NK-92 treated with Interleukin-12 subunit alpha and Interleukin-12 subunit beta, amount 100 ng/mL, for 24 hours (cell line): ENCODE results near the gene CXCL11.
A peak's percentile ranks its signal among the peaks of the same experiment; 100 is the strongest.
"Not testable (repeated sequence)": the region's sequence is repeated elsewhere in the genome, so short reads cannot be mapped to it uniquely, and the experiment has no call there.

Experiments
- DNase-seq: peaks from one replicate; lab custom pipeline; 2025; lab: John Stamatoyannopoulos, UW

CXCL11 gene

DNA sequence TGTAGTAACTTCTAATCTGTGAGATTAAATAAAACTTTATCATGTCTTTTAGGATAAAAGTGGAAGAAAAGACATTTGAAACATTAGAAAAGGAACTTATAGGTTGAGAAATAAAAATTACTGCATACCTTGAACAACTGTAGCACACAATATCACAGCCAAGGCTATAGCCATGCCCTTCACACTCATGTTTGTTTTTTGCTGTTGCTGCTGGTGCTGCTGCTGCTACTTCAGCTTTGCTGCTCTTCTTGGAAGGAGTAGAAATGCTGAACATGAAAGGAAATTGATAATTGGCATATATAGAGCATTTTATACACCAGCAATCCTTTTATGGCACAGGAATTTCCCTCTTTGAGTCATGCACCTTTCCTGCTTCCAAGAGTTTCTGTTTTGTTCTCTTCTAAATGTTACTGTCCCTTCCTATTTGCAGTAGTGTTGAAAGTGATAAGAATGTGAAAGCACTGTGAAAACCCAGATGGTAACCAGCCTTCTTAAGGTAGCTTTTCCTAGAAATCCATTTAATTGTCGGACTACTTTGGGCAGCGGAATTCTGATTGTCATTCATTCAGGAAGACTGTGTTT lies at the start of gene CXCL11:
CXCL11 (minus strand) TSS at position 272 of the 582 bp plus-strand sequence; CDS start at position 189, 83 bp downstream.
- no peak for DNase-seq

DNA sequence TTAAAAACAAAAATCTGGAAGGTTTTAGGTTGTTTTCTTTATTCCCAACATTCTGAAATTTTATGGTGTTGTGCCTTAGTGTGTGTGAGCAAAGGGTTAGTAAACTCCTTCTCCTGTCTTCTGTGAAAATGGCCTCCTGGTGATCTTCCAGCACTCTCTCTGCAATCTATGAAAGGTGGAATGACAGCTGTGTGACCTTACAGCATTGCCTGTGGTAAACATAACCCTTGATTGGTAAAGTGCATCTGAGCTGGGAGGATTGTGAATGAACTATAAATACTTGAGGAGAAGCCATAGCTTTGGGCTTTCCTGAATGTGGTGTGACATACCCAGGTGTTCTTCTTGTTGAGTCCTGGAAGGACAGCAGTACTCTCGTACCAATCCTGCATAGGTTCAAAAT lies 48.7 kb upstream of the CXCL11 start:
- no peak for DNase-seq

DNA sequence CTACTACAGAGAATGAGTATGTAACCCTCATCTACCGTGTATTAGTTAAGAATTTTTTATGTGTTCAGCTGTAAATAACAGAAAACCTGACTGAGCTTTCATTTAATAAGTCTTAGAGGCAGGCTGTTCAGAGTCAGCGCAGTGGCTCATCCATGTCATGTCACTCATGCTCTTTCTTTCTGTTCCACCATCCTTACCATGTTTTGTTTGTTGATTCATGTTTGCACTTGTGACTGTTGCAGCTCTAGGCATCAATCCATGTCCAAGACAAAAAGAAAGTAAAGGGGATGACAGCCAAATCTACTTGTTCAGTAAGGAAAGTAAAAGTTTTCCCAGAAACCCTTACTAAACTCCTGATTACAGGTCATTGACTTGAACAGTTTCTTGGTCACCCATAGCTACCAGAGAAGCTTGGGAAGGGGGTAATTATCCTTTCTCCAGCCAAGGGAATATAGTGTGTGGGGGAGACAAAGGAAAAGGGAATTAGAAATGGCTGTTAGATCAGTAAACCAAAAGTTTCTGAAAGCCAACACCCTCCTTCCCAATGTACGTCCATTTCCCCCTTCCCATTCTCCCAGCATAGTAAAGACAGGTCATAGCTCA lies 47.6 kb upstream of the CXCL11 start:
- DNase-seq, result no peak

DNA sequence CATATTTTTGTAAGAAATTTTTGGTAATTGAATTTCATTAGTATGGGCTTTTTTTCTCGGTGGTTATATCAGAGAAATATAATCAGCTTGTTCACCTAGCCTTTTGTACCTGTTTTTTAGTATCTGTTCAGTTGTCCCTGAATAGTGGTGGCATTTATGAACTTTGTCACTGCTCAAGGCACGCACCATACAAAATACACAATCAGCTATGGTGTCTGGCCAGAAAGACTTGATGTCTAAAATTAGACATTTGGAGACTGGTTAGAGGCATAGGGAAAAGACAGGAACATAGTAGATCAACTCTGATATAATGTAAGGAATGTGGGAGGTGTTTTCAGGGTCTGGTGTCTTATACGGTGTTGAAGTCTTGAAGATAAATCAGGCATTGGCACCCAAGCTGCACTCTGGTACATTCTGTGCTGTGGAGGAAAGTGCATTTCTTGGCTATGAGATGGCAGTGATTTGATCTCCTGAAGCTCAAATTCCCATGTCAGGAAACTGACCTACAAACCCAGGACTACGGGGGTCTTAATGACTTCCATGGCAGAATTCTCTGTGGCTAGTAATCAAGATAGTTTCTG lies 42.3 kb upstream of the CXCL11 start:
- no peak for DNase-seq

DNA sequence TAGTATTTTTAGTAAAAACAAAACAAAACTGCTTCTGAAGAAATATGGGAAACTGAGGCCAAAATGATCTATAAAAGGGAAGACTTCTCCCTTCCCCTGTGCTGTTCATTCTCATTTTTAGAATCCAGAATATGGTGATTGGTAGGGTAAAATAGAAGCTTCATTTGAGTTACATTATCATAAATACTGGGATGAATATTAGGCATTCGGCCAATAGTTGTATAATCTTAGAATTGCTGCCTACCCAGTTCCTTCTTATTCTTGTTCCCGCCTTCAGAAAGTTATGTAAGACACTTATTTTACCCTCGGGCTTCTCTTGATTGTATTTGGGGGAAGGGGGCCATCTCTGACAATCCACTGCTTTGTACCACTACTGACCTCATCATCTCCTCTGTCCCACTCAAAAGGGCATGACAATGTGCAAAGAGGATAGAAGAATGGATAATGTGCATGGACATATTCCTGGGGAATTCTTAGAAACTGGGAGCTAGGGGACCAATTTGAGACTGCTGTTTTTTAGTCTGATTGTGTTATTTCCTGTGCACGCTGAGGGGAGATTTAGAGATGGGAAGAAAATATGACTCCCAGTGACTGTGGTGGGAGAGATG lies 39.2 kb upstream of the CXCL11 start:
- DNase-seq, result no peak

DNA sequence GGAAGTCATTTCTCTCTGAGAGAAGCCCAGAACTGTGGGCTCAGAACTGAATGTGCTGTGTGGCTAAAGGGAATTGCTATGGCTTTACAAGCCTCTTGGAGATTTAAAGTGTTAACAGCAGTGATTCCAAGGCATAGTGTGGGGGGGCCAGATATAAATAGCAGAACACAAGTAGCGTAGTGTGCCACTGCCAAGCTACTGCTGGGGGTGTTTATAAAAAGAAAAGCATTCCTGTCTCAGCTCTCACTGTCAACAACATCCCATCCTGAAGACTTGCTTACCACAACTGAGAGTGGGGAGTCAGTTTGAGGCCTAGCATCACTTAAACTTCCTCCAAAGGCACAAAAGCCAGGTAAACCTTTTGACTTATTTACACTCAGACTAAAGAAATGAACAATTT lies 38.6 kb upstream of the CXCL11 start, which contains the start of gene ART3:
ART3 (plus strand) TSS at position 242 of the 400 bp plus-strand sequence. CDS start 1,181 bp downstream, outside the sequence.
- no peak for DNase-seq

DNA sequence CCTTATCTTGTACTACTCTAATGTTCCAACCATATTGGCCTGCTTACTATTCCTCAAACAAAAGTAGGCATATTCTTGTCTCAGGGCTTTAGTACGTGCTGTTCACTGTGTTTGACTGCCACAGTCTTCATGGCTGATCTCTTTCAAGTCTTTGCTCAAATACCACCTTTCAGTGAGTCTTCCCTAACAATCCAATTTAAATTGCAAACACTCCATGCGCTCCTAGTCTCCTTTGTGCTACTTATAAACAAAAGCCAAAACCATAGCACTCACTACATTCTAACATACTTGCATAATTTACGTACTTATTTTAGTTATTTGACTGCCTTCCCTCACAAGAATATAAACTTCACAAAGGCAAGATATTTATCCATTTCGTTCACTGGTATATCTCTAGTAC lies 36.9 kb upstream of the CXCL11 start:
- DNase-seq, result no peak

DNA sequence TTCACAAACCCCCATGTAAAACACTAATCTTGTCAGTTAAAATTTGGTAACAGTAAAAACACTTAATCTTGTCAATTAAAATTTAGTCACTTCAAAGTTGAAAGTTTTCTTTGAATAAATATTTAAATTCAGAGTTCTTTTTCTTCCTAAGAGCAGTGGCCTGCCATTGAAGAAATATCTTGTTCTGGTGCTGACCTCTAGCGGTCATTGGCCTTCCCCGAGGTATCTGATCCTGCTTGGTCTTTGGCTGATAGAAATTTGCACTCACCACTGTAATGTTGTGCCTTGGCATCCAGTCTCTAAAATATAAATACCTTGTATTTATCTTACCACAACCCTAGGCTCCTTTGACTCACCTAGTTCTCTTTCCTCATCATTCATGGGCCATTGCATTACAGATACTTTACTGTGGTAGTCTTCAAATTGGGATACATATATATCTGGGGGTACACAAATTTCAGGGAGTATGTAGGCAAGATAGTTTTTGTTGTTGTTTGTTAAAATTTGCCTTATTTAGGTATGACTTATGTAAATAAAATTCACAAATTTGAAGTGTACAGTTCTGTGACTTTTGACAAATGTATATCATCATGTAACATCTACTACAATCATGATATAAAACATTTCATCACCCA lies 31.9 kb upstream of the CXCL11 start:
- peak; percentile 24 for DNase-seq

DNA sequence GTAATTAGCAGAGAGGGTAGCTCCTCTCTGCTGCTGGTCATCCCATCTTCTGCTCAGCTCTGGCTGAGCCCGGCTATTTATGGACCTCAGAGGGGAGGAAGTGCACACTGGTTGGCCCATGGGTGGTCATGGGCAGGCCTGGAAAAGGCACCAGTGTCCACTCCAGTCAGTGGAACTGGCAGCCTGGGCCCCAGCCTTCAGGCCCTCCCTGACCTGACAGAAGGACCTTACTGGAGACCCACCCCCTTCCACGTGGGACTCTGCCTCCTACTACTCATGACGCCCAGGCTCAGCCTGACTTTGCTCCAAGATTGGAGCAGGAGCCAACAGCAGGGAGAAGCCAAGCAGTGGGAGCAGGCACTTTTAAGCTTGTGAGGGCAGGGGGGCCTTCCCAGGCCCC lies 30.7 kb upstream of the CXCL11 start:
- DNase-seq, result no peak

DNA sequence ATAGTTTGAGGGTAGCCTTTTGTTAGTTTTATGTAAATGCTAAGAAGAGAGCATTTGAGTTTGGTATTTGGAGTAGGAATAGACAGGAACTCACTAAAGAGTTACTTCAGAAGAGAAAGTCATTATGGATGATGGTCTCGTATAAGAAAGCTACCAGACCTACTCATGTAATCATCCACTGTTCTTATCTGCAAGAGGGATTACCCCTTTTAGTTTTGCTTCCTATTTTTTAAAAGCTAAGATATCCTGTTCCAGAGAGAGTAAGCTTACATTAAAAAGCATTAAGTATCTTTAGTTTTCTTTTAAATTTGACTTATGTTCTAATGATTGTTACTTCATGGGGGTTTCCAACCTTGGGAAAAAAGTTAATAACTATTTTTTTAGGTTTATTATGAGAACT lies 26.1 kb upstream of the CXCL11 start:
- no peak for DNase-seq

DNA sequence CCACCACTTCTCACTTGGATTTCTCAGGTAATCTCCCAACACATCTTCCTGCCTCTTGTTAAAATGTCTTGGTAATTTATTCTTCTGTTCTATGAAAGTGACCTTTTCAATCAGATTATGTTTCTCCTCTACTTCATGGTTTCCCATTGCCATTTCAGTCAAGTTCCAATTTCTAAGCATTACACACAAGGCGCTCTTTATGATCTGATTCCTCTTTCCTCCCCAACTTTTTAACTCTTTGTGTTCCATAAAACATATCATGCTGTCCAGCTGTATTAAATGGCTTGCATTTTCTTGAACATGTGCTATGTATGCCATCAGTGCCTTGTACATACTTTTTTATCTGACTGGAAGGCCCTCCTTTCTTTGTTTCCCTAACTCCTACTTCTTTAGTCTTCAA lies 25.6 kb upstream of the CXCL11 start:
- DNase-seq, result no peak

DNA sequence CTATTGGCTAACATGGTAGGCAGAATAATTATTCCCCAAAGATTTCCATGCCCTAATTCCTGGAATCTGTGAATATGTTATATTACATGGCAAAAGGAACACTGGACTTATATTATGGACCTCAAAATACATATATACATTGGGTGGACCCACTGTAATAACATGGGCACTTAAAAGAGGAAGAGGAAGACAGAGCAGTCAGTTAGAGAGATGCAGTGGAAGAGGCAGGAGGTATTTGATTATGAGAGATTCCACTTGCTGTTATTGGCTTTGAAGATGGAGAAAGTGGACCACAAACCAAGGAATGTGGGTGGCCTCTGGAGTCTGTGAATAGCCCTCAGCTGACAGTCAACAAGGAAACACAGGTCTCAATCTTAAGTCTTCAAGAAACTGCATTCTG lies 24.6 kb upstream of the CXCL11 start:
- DNase-seq, result no peak

DNA sequence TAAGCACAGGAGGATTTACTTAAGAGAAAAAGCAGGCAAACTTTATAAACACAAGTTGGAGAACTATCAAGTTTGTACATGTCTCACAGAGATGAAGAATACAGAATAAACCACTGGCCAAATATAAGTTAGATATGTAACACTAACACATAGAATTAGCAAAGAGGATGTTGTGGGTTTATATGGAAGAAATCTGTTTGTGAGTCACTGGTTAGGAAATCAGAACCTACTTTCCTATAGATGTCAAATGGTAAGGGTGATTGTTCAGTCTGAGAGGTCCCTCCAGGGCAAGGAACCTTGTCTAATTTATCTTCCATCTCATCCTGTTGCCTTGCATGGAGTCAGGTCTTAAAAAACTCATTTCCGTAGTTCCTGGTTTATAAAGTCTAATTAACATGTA lies 23.9 kb upstream of the CXCL11 start:
- DNase-seq, result no peak

DNA sequence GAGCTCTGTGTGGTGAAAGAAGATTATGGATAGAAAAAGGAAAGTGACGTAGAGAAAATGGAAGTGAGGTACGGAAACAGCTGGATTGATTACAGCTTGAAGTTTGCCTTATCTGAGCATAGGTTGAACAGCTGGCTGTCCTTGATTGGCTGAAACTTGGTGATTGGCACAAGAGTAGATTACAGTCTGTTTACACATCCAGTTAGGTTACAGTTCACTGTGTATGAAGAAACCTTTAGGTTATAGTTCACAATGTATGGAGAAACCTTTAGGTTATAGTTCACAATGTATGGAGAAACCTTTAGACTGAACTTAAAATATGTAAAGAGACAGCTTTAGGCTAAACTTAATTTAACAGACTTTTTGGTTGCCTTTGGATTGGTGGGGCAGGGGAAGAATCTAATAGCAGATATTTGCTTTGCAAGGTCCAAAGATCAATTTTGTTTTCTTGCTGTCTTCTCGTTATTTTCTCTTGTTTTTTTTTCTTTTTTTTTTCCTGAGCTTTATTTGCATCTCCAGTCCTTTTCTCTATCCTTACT lies 23.1 kb upstream of the CXCL11 start:
- DNase-seq, result no peak

DNA sequence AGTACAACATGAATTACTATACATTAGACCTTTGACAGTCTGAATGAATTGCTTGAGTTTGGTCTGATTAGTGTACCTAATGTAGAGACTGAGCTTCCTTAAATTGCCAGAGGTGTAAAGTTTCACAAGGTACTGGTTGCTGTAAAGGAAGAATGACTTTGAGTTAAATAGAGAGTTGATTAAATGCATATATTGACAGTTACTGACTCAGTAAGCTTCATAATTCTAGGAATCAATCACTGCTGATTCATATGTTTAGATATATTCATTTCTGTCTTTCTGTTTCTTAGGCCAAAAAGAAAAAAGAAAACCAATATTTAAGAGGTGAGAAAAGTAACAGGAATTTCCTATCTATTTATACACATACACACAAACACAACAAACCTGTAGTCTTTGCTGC lies 22.4 kb upstream of the CXCL11 start:
- no peak for DNase-seq

DNA sequence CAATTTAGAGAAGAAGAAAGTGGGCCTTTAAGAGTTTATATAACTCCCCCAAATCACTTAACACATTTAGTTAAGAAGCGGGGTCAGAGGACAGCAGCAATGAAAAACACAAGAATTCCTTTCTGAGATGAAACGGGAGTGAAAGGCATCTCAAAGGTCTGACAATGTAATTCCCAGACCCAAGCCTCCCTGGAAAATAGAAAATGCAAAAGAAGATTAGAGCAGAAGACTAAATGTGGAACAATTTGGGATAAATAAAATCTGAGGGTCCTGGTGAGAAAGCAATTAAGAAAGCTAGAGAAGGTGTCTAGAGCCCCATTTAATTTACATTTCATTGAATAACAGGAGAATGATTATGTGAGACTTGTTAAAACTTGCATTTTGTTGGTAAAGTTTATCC lies 19.6 kb upstream of the CXCL11 start:
- no peak for DNase-seq

DNA sequence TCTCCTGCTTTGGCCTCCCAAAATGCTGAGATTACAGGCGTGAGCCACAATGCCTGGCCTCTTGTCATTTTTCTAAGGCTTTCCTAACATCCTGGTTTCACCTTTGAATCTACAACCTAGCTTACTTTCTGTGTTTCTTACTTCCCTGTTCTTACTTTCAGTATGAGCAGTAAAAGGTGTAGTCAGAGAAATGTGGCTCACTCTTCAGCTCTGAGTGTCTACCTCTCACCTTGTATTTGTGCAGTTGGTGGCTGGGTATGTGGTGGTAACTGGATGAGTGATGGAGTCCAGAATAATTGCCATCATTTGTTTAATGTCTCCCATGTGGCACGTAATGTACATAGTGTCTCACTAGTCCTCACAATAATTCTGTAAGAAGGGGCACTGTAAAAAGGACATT lies 19.1 kb upstream of the CXCL11 start:
- DNase-seq, result no peak

DNA sequence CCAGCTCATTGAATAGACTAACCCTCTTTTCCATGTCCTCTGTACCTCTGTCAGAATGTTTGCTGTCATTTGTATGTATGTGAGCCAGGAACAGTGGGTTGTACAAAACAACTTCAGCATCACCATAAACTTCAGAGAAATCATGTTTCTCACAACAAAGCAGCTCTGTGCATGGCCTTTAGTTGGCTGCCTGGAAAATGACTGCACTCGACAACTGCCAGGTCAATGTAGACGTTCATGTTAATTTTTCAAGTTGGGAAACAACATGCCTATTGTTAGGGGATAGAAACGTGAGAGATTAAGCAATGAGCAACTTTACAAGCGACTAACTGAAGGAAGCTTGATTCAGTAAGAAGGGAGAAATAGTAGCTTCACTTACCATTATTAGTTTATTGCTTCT lies 17.9 kb upstream of the CXCL11 start:
- DNase-seq, result no peak

DNA sequence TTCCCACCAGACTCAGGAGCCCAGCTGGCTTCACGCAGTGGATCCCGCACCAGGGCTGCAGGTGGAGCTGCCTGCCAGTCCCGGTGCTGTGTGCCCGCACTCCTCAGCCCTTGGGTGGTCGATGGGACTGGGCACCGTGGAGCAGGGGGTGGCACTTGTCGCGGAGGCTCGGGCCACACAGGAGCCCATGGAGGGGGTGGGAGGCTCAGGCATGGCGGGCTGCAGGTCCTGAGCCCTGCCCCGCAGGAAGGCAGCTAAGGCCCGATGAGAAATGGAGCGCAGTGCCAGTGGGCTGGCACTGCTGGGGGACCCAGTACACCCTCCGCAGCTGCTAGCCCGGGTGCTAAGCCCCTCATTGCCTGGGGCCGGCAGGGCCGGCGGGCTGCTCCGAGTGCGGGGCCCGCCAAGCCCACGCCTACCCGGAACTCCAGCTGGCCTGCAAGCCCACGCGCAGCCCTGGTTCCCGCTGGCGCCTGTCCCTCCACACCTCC lies 14.7 kb upstream of the CXCL11 start:
- DNase-seq, result not testable (repeated sequence)

DNA sequence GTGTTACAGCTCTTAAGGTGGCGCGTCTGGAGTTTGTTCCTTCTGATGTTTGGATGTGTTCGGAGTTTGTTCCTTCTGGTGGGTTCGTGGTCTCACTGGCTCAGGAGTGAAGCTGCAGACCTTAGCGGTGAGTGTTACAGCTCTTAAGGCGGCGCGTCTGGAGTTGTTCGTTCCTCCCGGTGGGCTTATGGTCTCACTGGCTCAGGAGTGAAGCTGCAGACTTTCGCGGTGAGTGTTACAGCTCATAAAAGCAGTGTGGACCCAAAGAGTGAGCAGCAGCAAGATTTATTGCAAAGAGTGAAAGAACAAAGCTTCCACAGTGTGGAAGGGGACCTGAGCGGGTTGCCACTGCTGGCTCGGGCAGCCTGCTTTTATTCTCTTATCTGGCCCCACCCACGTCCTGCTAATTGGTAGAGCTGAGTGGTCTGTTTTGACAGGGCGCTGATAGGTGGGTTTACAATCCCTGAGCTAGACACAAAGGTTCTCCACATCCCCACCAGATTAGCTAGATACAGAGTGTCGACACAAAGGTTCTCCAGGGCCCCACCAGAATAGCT lies 14.1 kb upstream of the CXCL11 start:
- DNase-seq, result not testable (repeated sequence)

DNA sequence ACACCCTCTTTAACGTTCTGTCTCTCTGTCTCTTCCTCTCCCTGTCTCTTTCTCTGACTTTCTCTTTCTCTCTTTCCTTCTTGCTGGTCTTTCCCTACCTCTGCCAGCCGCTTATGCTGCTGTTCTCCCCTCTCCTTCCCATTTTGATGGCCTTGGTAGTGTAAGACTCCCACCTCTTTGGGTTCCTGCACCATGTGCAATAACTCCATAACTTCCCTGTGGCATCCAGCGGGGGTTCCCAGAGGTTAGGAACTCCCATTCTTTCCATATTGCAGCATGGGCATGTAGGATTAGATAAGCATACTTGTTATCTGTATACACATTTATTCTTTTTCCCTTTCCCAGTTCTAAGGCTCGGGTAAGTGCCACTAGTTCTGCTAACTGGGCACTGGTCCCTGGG lies 8.8 kb upstream of the CXCL11 start:
- DNase-seq, result not testable (repeated sequence)

DNA sequence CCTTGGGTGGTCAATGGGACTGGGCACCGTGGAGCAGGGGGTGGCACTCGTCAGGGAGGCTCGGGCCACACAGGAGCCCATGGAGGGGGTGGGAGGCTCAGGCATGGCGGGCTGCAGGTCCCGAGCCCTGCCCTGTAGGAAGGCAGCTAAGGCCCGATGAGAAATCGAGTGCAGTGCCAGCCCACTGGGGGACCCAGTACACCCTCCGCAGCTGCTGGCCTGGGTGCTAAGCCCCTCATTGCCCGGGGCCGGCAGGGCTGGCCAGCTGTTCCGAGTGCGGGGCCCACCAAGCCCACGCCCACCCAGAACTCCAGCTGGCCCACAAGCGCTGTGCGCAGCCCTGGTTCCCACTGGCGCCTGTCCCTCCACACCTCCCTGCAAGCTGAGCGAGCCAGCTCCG lies 7.4 kb upstream of the CXCL11 start:
- DNase-seq, result not testable (repeated sequence)
